ENCODE measurements around the gene ROBO2.

DNA sequence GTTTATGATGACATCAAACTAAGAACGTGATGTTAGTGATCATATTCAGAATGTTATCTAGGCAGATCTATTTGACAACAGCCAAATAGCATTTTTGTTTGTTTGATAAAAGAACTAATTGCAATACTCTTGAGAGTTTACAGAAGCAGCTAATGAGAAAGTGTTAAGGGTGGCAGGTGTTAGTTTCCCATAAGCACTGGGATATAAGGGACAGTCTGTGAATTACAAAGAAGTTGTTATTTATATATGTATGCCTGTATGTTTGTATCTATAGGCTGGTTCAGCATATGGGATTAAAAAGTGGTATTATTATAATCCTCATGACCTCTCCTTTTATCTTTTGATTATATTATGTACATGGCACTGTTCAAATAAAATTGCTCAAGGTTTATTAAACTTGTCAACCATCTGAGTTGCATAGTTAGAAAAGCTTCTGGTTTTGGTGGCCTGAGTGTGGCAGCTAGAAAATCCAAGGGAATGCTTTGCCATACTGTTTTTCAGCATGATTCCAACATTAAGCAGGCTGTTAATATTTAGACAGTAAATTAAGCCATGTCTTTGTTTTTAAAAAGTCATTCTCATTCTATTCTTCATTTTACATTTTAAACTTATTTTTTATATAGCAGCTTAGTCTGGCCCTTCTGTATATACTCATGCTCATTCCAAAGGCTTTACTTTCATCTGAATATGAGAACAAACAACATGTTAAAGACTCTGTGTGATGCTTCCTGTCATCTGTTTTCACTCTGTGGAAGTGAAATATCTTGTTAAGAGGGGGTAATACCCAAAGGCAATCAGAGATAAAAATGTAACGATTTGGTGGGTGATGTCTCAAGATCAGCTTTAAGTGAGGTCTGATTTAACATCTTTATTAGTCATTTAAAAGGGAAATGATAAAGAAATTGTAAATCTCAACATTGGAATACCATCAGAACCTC, 13.1 kb downstream of the ROBO2 start:
- TF ChIP-seq, protein P1, sequence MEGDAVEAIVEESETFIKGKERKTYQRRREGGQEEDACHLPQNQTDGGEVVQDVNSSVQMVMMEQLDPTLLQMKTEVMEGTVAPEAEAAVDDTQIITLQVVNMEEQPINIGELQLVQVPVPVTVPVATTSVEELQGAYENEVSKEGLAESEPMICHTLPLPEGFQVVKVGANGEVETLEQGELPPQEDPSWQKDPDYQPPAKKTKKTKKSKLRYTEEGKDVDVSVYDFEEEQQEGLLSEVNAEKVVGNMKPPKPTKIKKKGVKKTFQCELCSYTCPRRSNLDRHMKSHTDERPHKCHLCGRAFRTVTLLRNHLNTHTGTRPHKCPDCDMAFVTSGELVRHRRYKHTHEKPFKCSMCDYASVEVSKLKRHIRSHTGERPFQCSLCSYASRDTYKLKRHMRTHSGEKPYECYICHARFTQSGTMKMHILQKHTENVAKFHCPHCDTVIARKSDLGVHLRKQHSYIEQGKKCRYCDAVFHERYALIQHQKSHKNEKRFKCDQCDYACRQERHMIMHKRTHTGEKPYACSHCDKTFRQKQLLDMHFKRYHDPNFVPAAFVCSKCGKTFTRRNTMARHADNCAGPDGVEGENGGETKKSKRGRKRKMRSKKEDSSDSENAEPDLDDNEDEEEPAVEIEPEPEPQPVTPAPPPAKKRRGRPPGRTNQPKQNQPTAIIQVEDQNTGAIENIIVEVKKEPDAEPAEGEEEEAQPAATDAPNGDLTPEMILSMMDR (conservative IDR thresholded peaks at IDR 0.05) = no peak
- TF ChIP-seq ZFX (IDR thresholded peaks at IDR 0.05) = no peak
